Activated CD4-positive, alpha-beta T cell treated with anti-CD3 and anti-CD28 coated beads for 24 hours (primary cell): ENCODE results near the gene EML6.

Experiments
- DNase-seq, 2 donors: peaks; one replicate each; pipeline ENCODE4 v3.0.0-alpha.2; 2020; ENCODE audit warnings: low read depth in 2 of 2

The EML6 gene

GRCh38 chr2:54706622-54707021 lies 16.8 kb upstream of the EML6 start:
- DNase-seq, result no peak

- no peak for DNase-seq
These were observed 14.7 kb upstream of the EML6 start for GRCh38 chr2:54708584-54709335.

- DNase-seq, result no peak
These were observed 14.1 kb upstream of the EML6 start for GRCh38 chr2:54709336-54709809.

- no peak for DNase-seq
These were observed 13.2 kb upstream of the EML6 start for GRCh38 chr2:54710216-54710615.

GRCh38 chr2:54712516-54712915 lies 10.9 kb upstream of the EML6 start:
- DNase-seq, result no peak

- no peak for DNase-seq
These were observed 8.5 kb upstream of the EML6 start for GRCh38 chr2:54714996-54715395.

- no peak for DNase-seq
These were observed 7.1 kb upstream of the EML6 start for GRCh38 chr2:54716375-54716774.

GRCh38 chr2:54720563-54720962 lies 2.9 kb upstream of the EML6 start:
- no peak for DNase-seq

GRCh38 chr2:54722641-54723040 lies 821 bp upstream of the EML6 start:
- no peak for DNase-seq

- no peak for DNase-seq
These were observed 616 bp downstream of the EML6 start for GRCh38 chr2:54723996-54724559.

- no peak for DNase-seq
These were observed 1.3 kb downstream of the EML6 start for GRCh38 chr2:54724560-54725342.

GRCh38 chr2:54725343-54726099 lies 2.1 kb downstream of the EML6 start:
- DNase-seq, result no peak

- no peak for DNase-seq
These were observed 3.0 kb downstream of the EML6 start for GRCh38 chr2:54726431-54726830.

GRCh38 chr2:54726940-54727339 lies 3.5 kb downstream of the EML6 start:
- no peak for DNase-seq

- DNase-seq, result no peak
These were observed 5.2 kb downstream of the EML6 start for GRCh38 chr2:54728669-54729120.

GRCh38 chr2:54735636-54736035 lies 12.2 kb downstream of the EML6 start:
- DNase-seq, result no peak

GRCh38 chr2:54738281-54738680 lies 14.8 kb downstream of the EML6 start:
- no peak for DNase-seq

GRCh38 chr2:54740333-54740732 lies 16.9 kb downstream of the EML6 start:
- no peak for DNase-seq

- no peak for DNase-seq
These were observed 17.8 kb downstream of the EML6 start for GRCh38 chr2:54741250-54741649.

GRCh38 chr2:54750040-54750439 lies 26.6 kb downstream of the EML6 start:
- no peak for DNase-seq

GRCh38 chr2:54752439-54752838 lies 29.0 kb downstream of the EML6 start:
- DNase-seq, result no peak
